Measurements from ENCODE around the gene TRPM2. TPM values are rescaled to one million over a fixed set of nuclear protein-coding genes. Genes with fewer than 3 reads are reported as not detected.

Gene TRPM2
- total RNA-seq, 1 experiment from 2014 or later: 5.7 TPM

- no peak for DNase-seq (ENCODE audit: extremely low read depth, low read depth)
Measured at GRCh38 chr21:44370027-44370735, 16.8 kb downstream of the TRPM2 start.

DNA sequence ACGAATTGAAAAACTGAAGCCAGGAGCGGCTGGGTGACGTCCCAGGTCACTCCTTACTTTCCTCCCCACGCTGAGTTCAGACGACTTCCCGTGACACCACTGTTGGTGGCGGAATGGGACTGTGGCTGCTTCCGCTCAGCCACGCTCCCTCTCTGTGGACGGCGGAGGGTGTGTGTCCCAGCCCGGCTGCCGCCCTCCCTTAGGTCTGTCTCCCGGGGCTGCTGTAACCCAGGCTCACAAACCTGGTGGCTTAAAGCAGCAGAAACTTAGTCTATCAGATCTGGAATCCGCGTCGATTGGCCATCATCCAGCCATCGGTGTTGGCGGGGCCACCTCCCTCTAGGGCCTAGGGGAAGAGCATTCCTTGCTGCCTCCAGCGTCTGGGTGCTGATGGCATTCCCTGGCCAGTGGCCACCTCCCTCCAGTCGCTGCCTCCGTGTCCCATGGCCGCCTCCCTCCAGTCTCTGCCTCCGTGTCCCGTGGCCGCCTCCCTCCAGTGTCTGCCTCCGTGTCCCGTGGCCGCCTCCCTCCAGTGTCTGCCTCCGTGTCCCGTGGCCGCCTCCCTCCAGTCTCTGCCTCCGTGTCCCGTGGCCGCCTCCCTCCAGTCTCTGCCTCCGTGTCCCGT lies 17.5 kb downstream of the TRPM2 start:
- no peak for DNase-seq (ENCODE audit: extremely low read depth, low read depth)

- DNase-seq (ENCODE audit: extremely low read depth, low read depth): no peak
Measured at GRCh38 chr21:44371596-44371995, 18.2 kb downstream of the TRPM2 start.

DNA sequence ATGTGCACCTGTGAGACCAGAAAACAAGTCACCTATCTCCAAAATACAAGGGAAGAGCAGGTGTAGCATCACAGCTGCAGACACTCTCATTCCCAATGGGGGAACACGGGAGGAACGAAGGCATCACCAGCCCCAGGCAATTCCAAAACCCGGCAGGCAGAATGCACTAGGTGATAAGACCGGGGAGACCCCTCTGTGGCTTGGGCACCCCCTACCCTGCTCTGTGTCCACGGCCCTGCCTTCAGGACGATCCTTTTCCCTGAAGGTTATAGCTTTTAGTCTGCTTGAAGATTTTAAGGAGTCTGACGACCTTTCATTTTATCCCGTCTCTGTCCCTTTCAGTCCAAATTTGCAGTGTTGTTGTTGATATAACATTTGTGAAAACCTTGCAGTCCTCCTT lies 19.2 kb downstream of the TRPM2 start:
- DNase-seq (ENCODE audit: extremely low read depth, low read depth): no peak

DNA sequence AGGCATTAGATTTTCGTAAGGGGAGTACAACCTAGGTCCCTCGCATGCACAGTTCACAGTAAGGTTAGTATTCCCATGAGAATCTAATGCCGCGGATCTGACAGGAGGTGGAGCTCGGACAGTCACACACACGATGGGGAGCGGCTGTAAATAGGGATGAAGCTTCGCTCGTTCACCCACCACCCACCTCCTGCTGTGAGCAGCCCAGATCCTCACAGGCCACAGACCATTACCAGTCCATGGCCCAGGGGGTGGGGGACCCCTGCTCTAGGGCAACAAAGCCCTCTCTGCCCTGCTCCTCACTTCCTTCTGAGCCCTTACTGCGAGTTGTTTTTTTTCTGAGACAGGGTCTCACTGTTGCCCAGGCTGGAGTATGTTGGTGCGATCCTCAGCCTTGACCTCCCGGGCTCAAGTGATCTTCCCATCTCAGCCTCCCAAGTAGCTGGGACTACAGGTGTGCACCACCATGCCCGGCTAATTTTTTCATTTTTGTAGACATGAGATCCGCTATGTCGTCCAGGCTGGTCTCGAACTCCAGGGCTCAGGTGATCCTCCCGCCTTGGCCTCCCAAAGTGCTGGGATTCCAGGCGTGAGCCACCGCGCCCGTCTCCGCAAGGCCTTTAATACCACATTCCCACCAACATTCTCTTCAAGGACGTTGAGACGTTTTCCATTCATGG lies 21.3 kb downstream of the TRPM2 start:
- no peak for DNase-seq (ENCODE audit: extremely low read depth, low read depth)

DNA sequence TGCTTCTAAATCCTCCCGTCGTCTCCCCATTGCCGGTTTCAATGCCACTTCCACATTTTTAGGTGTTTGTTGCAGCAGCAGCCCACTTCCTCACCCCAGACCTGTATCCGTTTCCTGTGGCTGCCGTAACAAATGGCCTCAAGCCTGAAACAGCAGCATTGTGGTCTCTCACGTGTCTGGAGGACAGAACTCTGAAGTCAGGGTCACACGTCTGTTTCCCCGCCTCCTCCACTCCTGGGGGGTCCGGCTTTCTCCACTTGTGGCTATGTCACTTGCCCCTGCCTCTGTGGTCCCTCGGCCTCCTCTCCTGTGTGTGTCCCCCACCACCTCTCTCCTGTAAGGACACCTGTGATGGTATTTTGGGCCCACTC lies 21.8 kb downstream of the TRPM2 start:
- no peak for DNase-seq (ENCODE audit: extremely low read depth, low read depth)

DNA sequence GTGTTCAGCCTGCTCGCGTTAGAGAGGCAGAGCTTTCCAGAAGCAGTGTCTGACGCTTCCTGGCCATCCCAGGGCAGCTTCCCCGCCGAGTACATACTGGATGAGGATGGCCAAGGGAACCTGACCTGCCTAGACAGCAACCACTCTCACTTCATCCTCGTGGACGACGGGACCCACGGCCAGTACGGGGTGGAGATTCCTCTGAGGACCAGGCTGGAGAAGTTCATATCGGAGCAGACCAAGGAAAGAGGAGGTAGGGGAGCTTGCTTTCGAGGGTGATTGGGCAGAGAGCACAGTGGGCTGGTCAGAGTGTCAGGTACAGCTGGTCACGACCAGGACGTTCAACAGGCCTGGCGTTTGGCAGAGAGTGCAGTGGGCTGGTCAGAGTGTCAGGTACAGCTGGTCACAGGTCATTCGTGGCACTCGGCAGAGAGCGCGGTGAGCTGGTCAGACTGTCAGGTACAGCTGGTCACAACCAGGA lies 22.4 kb downstream of the TRPM2 start:
- no peak for DNase-seq (ENCODE audit: extremely low read depth, low read depth)

DNA sequence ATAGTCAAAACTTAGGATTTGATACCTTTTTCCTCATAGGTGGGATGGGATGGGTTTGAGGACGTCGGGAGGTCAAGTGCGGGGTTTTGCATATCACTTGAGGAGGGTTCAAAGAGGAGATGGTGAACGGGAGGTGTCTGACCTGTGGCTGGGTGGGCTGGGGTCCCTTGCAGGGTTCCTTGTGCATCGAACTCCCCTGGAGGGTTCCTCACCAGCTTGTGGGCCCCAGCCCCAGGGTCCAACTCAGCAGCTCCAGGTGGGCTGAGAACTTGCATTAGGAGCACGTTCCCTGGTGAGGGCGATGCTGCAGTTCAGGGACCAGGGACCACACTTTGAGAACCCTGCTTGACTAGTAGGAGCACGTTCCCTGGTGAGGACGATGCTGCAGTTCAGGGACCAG lies 23.2 kb downstream of the TRPM2 start:
- no peak for DNase-seq (ENCODE audit: extremely low read depth, low read depth)

DNA sequence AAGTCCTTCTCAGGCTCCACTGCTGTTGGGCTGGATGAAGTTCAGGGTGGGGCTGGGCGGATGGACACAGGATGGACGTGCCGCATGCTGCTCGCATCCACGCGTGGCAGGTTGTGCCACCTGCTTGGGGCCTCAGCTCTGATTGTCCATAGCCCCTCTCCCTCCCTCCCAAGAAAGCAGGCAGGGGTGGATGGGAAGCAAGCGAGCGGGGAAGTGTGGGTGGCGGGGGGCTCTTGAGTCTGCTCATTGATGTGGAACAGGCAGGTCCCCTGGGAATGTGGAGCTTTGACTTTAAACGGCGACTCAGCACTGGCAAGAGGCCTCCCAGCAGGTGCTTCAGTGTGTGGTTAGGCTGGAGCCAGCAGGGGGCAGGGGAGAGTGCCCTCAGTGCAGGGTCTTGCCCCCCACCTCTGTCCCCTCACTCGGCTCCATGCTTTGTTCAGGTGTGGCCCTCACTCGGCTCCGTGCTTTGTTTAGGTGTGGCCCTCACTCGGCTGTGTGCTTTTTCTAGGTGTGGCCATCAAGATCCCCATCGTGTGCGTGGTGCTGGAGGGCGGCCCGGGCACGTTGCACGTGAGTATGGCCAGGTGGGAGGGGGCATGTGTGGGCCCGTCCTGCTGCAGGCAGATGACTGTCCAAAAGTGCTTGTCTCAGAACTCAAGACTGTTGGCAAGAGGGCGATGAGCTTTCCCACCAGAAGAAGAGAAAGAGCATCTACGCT lies 23.9 kb downstream of the TRPM2 start:
- DNase-seq (ENCODE audit: extremely low read depth, low read depth): no peak

GRCh38 chr21:44377922-44378645 lies 24.7 kb downstream of the TRPM2 start:
- DNase-seq (ENCODE audit: extremely low read depth, low read depth): no peak

DNA sequence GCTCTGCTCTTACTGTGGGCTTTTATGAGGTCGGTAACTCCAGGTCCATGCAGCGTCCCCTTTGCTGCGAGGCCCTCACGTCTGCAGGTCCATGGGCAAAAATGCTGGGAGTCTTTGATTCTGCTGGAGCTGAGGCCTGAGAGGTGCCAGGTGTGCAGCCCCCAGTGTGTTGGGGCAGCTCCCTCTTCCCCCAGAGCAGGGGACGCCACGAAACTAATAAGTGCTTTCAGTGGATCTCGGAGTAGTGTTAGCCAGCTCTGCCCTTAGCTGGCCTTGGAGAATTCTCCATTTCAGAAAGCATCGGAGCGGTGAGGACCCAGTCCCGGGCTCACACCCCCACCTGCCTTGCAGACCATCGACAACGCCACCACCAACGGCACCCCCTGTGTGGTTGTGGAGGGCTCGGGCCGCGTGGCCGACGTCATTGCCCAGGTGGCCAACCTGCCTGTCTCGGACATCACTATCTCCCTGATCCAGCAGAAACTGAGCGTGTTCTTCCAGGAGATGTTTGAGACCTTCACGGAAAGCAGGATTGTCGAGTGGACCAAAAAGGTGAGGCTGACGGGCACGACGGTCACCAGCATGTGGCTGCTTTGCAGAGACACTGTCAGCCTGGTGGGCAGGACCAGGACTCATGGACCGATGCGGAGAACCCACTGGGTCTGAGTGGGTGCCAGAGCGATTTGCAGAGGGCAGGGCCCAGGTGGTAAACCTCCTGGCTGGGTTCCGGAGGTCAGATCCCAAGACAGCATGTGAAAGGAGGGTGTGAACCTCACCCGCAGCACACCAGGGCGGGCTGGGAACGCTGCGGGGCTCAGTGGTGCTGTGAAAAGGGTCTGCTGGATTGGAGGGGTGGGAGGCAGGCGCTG lies 25.5 kb downstream of the TRPM2 start:
- no peak for DNase-seq (ENCODE audit: extremely low read depth, low read depth)

DNA sequence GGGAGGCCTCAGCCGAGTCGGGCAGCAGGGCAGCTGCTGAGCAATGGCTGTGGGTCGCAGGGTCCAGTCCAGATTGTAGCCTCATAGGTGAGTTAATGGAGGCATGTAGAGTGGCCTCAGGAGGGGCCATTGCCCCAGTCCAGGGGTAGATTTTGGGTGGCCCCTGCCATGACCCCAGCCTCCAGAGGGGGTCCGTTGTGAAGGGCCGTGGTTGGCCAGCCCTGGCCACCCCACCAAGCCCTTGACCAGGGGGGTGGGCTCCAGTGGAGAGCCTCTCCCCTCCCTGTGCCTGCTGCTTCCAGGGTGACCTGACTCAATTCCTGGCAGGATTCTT lies 26.1 kb downstream of the TRPM2 start:
- DNase-seq (ENCODE audit: extremely low read depth, low read depth): no peak

GRCh38 chr21:44379991-44380865 lies 26.8 kb downstream of the TRPM2 start:
- no peak for DNase-seq (ENCODE audit: extremely low read depth, low read depth)

- no peak for DNase-seq (ENCODE audit: extremely low read depth, low read depth)
Measured at GRCh38 chr21:44380876-44381275, 27.5 kb downstream of the TRPM2 start.

DNA sequence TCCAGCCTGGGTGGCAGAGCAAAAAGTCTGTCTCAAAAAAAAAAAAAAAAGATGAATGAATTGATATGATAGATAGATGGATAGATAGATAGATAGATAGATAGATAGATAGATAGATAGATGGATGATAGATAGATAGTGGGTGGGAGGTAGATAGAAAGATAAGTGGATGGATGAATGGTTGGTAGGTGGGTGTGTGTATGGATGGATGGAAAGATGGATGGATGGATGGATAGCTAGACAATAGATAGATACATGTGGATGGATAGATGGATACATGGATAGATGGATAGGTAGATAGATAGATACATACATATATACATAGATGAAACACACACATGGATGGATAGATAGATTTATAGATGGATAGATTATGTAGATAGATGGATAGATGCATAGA lies 28.5 kb downstream of the TRPM2 start:
- no peak for DNase-seq (ENCODE audit: extremely low read depth, low read depth)

GRCh38 chr21:44382536-44382935 lies 29.1 kb downstream of the TRPM2 start:
- DNase-seq (ENCODE audit: extremely low read depth, low read depth): no peak

DNA sequence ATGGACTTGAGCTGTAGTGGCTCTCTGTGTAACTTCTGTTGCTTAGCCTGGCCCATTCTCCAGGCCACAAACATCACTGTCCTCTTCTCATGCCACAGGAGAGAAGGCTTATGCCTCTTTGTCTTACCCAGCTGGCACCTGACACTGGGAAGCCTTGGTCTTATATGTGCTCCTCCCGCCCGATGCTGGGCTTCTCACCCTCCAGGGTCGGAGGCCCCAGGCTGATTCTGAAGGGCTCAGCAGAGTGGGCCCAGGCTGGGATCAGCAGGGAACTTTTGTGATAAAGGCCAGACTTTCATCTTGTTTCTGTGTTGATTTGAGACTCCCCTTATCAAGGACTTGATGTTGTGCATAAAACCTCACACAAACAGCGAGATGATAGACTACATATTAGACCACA lies 29.8 kb downstream of the TRPM2 start:
- no peak for DNase-seq (ENCODE audit: extremely low read depth, low read depth)

- no peak for DNase-seq (ENCODE audit: extremely low read depth, low read depth)
Measured at GRCh38 chr21:44384968-44385367, 31.5 kb downstream of the TRPM2 start.

DNA sequence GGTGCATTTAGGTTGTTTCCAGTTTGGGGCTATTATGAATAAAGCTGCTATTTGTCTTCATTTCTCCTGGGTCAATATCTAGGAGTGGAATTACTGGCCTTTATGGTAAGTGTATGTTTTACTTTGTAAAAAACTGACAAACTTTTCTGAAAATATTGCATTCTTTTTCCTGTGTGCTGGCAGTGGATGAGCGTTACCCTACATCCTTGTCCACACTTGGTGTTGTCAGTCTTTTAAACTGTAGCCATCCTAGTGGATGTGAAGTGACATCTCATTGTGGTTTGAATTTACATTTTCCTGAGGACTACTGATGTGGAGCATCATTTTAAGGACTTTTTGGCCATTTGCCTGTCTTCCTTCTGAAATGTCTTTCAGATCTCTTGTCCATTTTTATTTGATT lies 35.9 kb downstream of the TRPM2 start:
- no peak for DNase-seq (ENCODE audit: extremely low read depth, low read depth)

All from NCI-H460 (cell line).